Neural progenitor cell (in vitro differentiated cells): ENCODE data around the gene RRM2.

ENCODE experiments used
- CTCF ChIP-seq: fragments of 200-600 bp; sonication (generic); IDR thresholded peaks from 2 replicates; pipeline ENCODE4 v1.5.1; 2017; ENCODE audit warnings: antibody characterized with exemption, mild to moderate bottlenecking
- EZH2 ChIP-seq: fragments of 200-600 bp; sonication (generic); IDR thresholded peaks from 2 replicates; pipeline ENCODE4 v1.6.1; 2017; ENCODE audit warnings: antibody characterized with exemption, mild to moderate bottlenecking, moderate library complexity

GRCh38 chr2:10091182-10091888 is 31.2 kb upstream of the RRM2 start:
- TF ChIP-seq EZH2 (no peak), CTCF (no peak)
